ENCODE results near the gene HMGXB3.

Gene HMGXB3

GRCh38 chr5:150085191-150085912 lies 84.8 kb downstream of the HMGXB3 start:
- no peak overlapping the region for H3K4me3 ChIP-seq (ENCODE audit: low read length)
- no peaks in the 10 kb centered on the region for H3K36me3 ChIP-seq (ENCODE audit: control insufficient read depth, insufficient read depth, low read length)
- H3K9me3 ChIP-seq (ENCODE audit: control insufficient read depth, insufficient read depth, low read length): no peaks in the 10 kb centered on the region
- no peak for DNase-seq (ENCODE audit: low read depth, low spot score)
- no peaks in the 10 kb centered on the region for H3K27me3 ChIP-seq (ENCODE audit: control insufficient read depth, insufficient read depth, low read length)
- WGBS (ENCODE audit: insufficient coverage, insufficient read length): no CpG with 5 or more reads among the region's 7 CpGs
- H3K27ac ChIP-seq (ENCODE audit: low read length): no peak overlapping the region
- H3K4me1 ChIP-seq (ENCODE audit: control insufficient read depth, insufficient read depth, low read length): peaks cover 3% of the 10 kb centered on the region

- Histone ChIP-seq H3K27ac (ENCODE audit: low read length) (no peak within 1 kb of the TSS), H3K9me3 (ENCODE audit: control insufficient read depth, insufficient read depth, low read length) (no peaks in the 10 kb centered on the region), H3K4me1 (ENCODE audit: control insufficient read depth, insufficient read depth, low read length) (peaks cover 3% of the 10 kb centered on the region), H3K36me3 (ENCODE audit: control insufficient read depth, insufficient read depth, low read length) (no peaks in the 10 kb centered on the region), H3K27me3 (ENCODE audit: control insufficient read depth, insufficient read depth, low read length) (no peaks in the 10 kb centered on the region), H3K4me3 (ENCODE audit: low read length) (no peak within 1 kb of the TSS)
- no CpG with 5 or more reads among the region's 9 CpGs for WGBS (ENCODE audit: insufficient coverage, insufficient read length)
- DNase-seq (ENCODE audit: low read depth, low spot score): no peak
Measured at GRCh38 chr5:150085950-150086715, 85.6 kb downstream of the HMGXB3 start, which contains the start of gene CSF1R. TSS of gene CSF1R (minus strand) at chr5:150086554. CDS start at chr5:150086427, 127 bp downstream.

DNA sequence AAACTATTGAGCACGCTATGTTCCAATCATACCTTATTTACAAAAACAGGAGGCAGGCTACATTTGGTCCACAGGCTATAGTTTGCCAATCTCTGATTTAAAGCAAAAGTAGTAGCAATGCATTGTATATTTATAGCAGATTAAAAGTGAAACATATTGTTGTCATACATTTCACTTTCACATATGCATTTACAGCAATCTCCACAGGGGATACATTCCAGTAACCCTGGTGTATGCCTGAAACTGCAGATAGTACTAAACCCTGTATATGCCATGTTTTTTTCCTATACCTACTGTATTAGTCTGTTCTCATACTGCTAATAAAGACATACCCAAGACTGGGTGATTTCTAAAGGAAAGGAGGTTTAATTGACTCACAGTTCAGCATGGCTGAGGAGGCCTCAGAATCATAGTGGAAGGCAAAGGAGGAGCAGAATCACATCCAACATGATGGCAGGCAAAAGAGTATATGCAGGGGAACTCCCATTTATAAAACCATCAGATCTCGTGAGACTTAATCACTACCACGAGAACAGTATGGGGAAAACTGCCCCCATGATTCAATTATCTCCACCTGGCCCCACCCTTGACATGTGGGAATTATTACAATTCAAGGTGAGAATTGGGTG lies 91.7 kb downstream of the HMGXB3 start:
- no peaks in the 10 kb centered on the region for H3K9me3 ChIP-seq (ENCODE audit: control insufficient read depth, insufficient read depth, low read length)
- no peaks in the 10 kb centered on the region for H3K36me3 ChIP-seq (ENCODE audit: control insufficient read depth, insufficient read depth, low read length)
- H3K4me1 ChIP-seq (ENCODE audit: control insufficient read depth, insufficient read depth, low read length): no peaks in the 10 kb centered on the region
- WGBS (ENCODE audit: insufficient coverage, insufficient read length): no CpG with 5 or more reads among the region's 3 CpGs
- no peak for DNase-seq (ENCODE audit: low read depth, low spot score)
- H3K27ac ChIP-seq (ENCODE audit: low read length): no peak overlapping the region
- H3K4me3 ChIP-seq (ENCODE audit: low read length): no peak overlapping the region
- no peaks in the 10 kb centered on the region for H3K27me3 ChIP-seq (ENCODE audit: control insufficient read depth, insufficient read depth, low read length)

DNA sequence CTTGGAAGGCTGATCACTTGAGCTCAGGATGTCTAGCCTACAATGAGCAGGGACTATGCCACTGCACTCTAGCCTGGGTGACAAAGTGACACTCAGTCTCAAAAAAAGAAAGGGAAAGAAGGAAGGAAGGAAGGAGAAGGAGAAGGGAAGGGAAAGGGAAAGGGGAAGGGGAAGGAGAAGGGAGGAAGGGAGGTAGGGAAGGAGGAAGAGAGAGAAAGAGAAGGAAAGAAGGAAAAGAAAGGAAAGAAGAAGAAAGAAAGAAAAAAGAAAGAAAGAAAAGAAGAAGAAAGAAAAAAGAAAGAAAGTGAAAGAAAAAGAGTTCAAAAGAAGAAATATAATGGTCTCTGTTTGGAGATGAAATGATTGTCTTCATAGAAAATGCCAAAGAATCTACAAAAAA lies 96.6 kb downstream of the HMGXB3 start:
- Histone ChIP-seq H3K36me3 (ENCODE audit: control insufficient read depth, insufficient read depth, low read length) (no peaks in the 10 kb centered on the region), H3K9me3 (ENCODE audit: control insufficient read depth, insufficient read depth, low read length) (no peaks in the 10 kb centered on the region), H3K27me3 (ENCODE audit: control insufficient read depth, insufficient read depth, low read length) (no peaks in the 10 kb centered on the region), H3K4me1 (ENCODE audit: control insufficient read depth, insufficient read depth, low read length) (no peaks in the 10 kb centered on the region), H3K4me3 (ENCODE audit: low read length) (no peak overlapping the region), H3K27ac (ENCODE audit: low read length) (no peak overlapping the region)
- DNase-seq (ENCODE audit: low read depth, low spot score): no peak

DNA sequence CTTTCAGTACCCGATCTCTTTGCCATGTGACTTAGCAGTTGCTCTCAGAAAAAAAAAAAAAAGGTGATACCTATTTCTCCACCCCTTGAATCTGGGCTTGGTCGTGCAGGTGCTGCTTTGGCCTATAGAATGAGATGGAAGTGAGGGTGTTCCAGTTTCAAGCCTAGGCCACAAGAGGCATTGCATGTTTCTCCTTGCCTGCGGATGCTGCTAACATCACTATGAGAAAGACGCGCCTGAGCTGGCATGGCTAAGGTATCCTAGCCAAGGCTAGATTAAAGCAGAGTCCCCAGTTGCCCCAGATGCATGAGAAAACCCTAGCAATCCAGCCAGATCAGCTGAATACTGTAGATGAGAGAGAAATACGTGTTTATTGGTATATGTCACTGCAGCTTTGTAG lies 100.5 kb downstream of the HMGXB3 start:
- WGBS (ENCODE audit: insufficient coverage, insufficient read length): no CpG with 5 or more reads among the region's 6 CpGs
- no peak overlapping the region for H3K4me3 ChIP-seq (ENCODE audit: low read length)
- no peaks in the 10 kb centered on the region for H3K36me3 ChIP-seq (ENCODE audit: control insufficient read depth, insufficient read depth, low read length)
- H3K4me1 ChIP-seq (ENCODE audit: control insufficient read depth, insufficient read depth, low read length): no peaks in the 10 kb centered on the region
- H3K27me3 ChIP-seq (ENCODE audit: control insufficient read depth, insufficient read depth, low read length): no peaks in the 10 kb centered on the region
- H3K9me3 ChIP-seq (ENCODE audit: control insufficient read depth, insufficient read depth, low read length): no peaks in the 10 kb centered on the region
- DNase-seq (ENCODE audit: low read depth, low spot score): no peak
- no peak overlapping the region for H3K27ac ChIP-seq (ENCODE audit: low read length)

All from iPS DF 6.9 (cell line).